GM23338 (cell line): ENCODE results near the gene RAB40C. TPM values are rescaled to one million over a fixed set of nuclear protein-coding genes. Genes with fewer than 3 reads are reported as not detected.

ENCODE experiments used
- ATAC-seq: fragments of 200-7000 bp; cut with Tn5 transposase; 3 replicates; pipeline ENCODE4 v1.9.1; 2020
- DNase-seq: peaks from one replicate; pipeline ENCODE4 v3.0.0-alpha.2; 2015; ENCODE audit warnings: low spot score
- H2AFZ ChIP-seq: fragments of 200-600 bp; sonication (generic); 2 replicates; pipeline ENCODE4 v1.8.0; 2016; ENCODE audit warnings: antibody characterized with exemption, mild to moderate bottlenecking, moderate library complexity
- H3F3A ChIP-seq: fragments of 200-600 bp; sonication (generic); replicated peaks from 2 replicates; pipeline ENCODE4 v1.8.0; 2017; ENCODE audit warnings: antibody characterized with exemption, mixed run types, low read depth
- H3K27ac ChIP-seq: fragments of 200-600 bp; sonication (generic); 2 replicates; pipeline ENCODE4 v1.6.1; 2016; ENCODE audit warnings: low read depth
- H3K27me3 ChIP-seq: fragments of 200-600 bp; sonication (generic); 2 replicates; pipeline ENCODE4 v1.8.0; 2016; ENCODE audit warnings: mild to moderate bottlenecking, mixed run types, moderate library complexity; ENCODE audit not compliant: insufficient read depth
- H3K36me3 ChIP-seq: fragments of 200-600 bp; sonication (generic); 2 replicates; pipeline ENCODE4 v1.8.0; 2016; ENCODE audit warnings: mild to moderate bottlenecking; ENCODE audit not compliant: insufficient read depth
- H3K4me1 ChIP-seq: fragments of 200-600 bp; sonication (generic); 2 replicates; pipeline ENCODE4 v1.8.0; 2016; ENCODE audit warnings: mild to moderate bottlenecking, moderate library complexity; ENCODE audit not compliant: insufficient read depth
- H3K4me2 ChIP-seq: fragments of 200-600 bp; sonication (generic); 2 replicates; pipeline ENCODE4 v1.7.1; 2017; ENCODE audit warnings: mixed run types
- H3K4me3 ChIP-seq: fragments of 200-600 bp; sonication (generic); 2 replicates; pipeline ENCODE4 v1.6.1; 2016; ENCODE audit warnings: mixed run types
- H3K79me2 ChIP-seq: fragments of 200-600 bp; sonication (generic); replicated peaks from 2 replicates; pipeline ENCODE4 v1.8.0; 2017; ENCODE audit warnings: mild to moderate bottlenecking; ENCODE audit not compliant: insufficient read depth
- H3K9me2 ChIP-seq: fragments of 200-600 bp; sonication (generic); 2 replicates; pipeline ENCODE4 v1.8.0; 2017; ENCODE audit not compliant: insufficient read depth
- H4K20me1 ChIP-seq: fragments of 200-600 bp; sonication (generic); replicated peaks from 2 replicates; pipeline ENCODE4 v1.8.0; 2017; ENCODE audit warnings: mild to moderate bottlenecking; ENCODE audit not compliant: insufficient read depth
- H3K27ac Mint-ChIP-seq: 2 replicates; pipeline ENCODE4 v1.8.0; 2020; ENCODE audit warnings: inconsistent platforms, mild to moderate bottlenecking, moderate library complexity, mixed read lengths
- H3K27me3 Mint-ChIP-seq: 3 replicates; pipeline ENCODE4 v1.8.0; 2022; ENCODE audit warnings: low read depth, mild to moderate bottlenecking, moderate library complexity, mixed read lengths, inconsistent platforms; ENCODE audit not compliant: insufficient read depth, poor library complexity
- H3K36me3 Mint-ChIP-seq: 3 replicates; pipeline ENCODE4 v1.8.0; 2021; ENCODE audit warnings: low read depth, mild to moderate bottlenecking, inconsistent platforms, moderate library complexity, mixed read lengths
- H3K4me1 Mint-ChIP-seq: 3 replicates; pipeline ENCODE4 v1.8.0; 2020; ENCODE audit warnings: mild to moderate bottlenecking, inconsistent platforms, mixed read lengths
- H3K4me3 Mint-ChIP-seq: 3 replicates; pipeline ENCODE4 v1.8.0; 2021; ENCODE audit warnings: moderate library complexity, mild to moderate bottlenecking, inconsistent platforms, mixed read lengths
- H3K9me3 Mint-ChIP-seq: 3 replicates; pipeline ENCODE4 v1.8.0; 2020; ENCODE audit warnings: moderate library complexity, mild to moderate bottlenecking, inconsistent platforms, mixed read lengths
- CREB1 ChIP-seq: fragments of 250-450 bp; sonication (Bioruptor Pico); IDR thresholded peaks from 2 replicates; pipeline ENCODE4 v1.5.0; 2020; ENCODE audit warnings: low read depth, mild to moderate bottlenecking, moderate library complexity
- CTCF ChIP-seq, 2 experiments: fragments of 200-600 bp in 1 of 2; sonication (generic) in 1 of 2; conservative IDR thresholded peaks; 2 replicates each; pipeline versions ENCODE4 v1.5.1 to v1.6.1; 2016 to 2017; ENCODE audit warnings: antibody characterized with exemption in 2 of 2, low read depth in 2 of 2, mild to moderate bottlenecking in 2 of 2, moderate library complexity in 1 of 2
- ETS1 ChIP-seq: IDR thresholded peaks from 2 replicates; pipeline ENCODE4 v1.6.1; 2016; ENCODE audit warnings: antibody characterized with exemption
- EZH2 ChIP-seq: fragments of 200-600 bp; sonication (generic); IDR thresholded peaks from one replicate; pipeline ENCODE4 v1.8.0; 2017; ENCODE audit warnings: antibody characterized with exemption, mild to moderate bottlenecking, low read depth; ENCODE audit not compliant: unreplicated experiment
- EZH2phosphoT487 ChIP-seq: fragments of 200-600 bp; sonication (generic); IDR thresholded peaks from one replicate; pipeline ENCODE4 v1.8.1; 2018; ENCODE audit warnings: antibody characterized with exemption; ENCODE audit not compliant: unreplicated experiment
- JUNB ChIP-seq: IDR thresholded peaks from one replicate; pipeline ENCODE4 v1.6.1; 2016; ENCODE audit warnings: antibody characterized with exemption; ENCODE audit not compliant: unreplicated experiment
- NANOG ChIP-seq: IDR thresholded peaks from 2 replicates; pipeline ENCODE4 v1.6.1; 2016; ENCODE audit warnings: antibody characterized with exemption, borderline replicate concordance
- POLR2AphosphoS5 ChIP-seq: IDR thresholded peaks from 2 replicates; pipeline ENCODE4 v1.6.1; 2016; ENCODE audit warnings: antibody characterized with exemption, low read depth
- REST ChIP-seq: IDR thresholded peaks from one replicate; pipeline ENCODE4 v1.6.1; 2018; ENCODE audit warnings: antibody characterized with exemption; ENCODE audit not compliant: unreplicated experiment
- STAT1 ChIP-seq: IDR thresholded peaks from one replicate; pipeline ENCODE4 v1.6.1; 2016; ENCODE audit warnings: antibody characterized with exemption; ENCODE audit not compliant: unreplicated experiment
- ZNF114 ChIP-seq: fragments of 250-450 bp; sonication (Bioruptor Pico); IDR thresholded peaks from 2 replicates; pipeline ENCODE4 v1.5.0; 2020; ENCODE audit warnings: mild to moderate bottlenecking, moderate library complexity
- ZNF331 ChIP-seq: fragments of 250-450 bp; sonication (Bioruptor Pico); IDR thresholded peaks from 2 replicates; pipeline ENCODE4 v1.5.0; 2020; ENCODE audit warnings: low read depth, mild to moderate bottlenecking, moderate library complexity
- ZNF462 ChIP-seq: fragments of 250-450 bp; sonication (Bioruptor Pico); IDR thresholded peaks from 2 replicates; pipeline ENCODE4 v1.5.0; 2020; ENCODE audit warnings: mild to moderate bottlenecking, moderate library complexity
- polyA plus RNA-seq: library from polyadenylated mRNA; unstranded; fragments of >200 nt; fragmentation: Nextera tagmentation; extraction: Ambion mirVana; gene quantifications from 2 replicates; pipeline ENCODE4 v1.2.1, GENCODE V29; 2016
- total RNA-seq: library from RNA; depleted of rRNA; stranded (reverse); fragments of >200 nt; shearing (Covaris generic); gene quantifications from 2 replicates; pipeline ENCODE4 v1.2.3, GENCODE V29; 2014

The RAB40C gene
- total and polyA plus RNA-seq, 2 experiments from 2014 or later, result 11.2 to 24.6 TPM

GRCh38 chr16:565419-566330 lies 24.2 kb upstream of the RAB40C start:
- no peaks in the 10 kb centered on the region for H3K9me3 Mint-ChIP-seq
- Histone ChIP-seq H3K27me3 (peaks cover 12% of the 10 kb centered on the region), H3K79me2 (peaks cover 7% of the 10 kb centered on the region), H3K4me2 (no peak overlapping the region), H3K27ac (no peak overlapping the region), H3K36me3 (no peaks in the 10 kb centered on the region), H3K4me3 (no peak overlapping the region), H4K20me1 (no peaks in the 10 kb centered on the region), H2AFZ (no peak overlapping the region), H3K4me1 (peaks cover 17% of the 10 kb centered on the region), H3K9me2 (no peaks in the 10 kb centered on the region), H3F3A (0 out of 2 replicates have a peak, but pooled peaks cover 11% of the 10 kb centered on the region)
- peaks cover 4% of the 10 kb centered on the region; the same call in 2 of the 3 replicates for H3K4me1 Mint-ChIP-seq
- no peak overlapping the region for H3K27ac Mint-ChIP-seq
- ATAC-seq (no peak), DNase-seq (no peak)
- TF ChIP-seq EZH2 (no peak), ETS1 (no peak), CREB1 (CRISPR knock-in tag) (no peak), JUNB (no peak), ZNF331 (no peak), ZNF462 (no peak), NANOG (no peak), POLR2AphosphoS5 (no peak), EZH2phosphoT487 (no peak), ZNF114 (CRISPR knock-in tag) (no peak), STAT1 (no peak), CTCF (conservative IDR thresholded peaks at IDR 0.05; ENCODE audit: low read depth in 2 of 2) (no peak), REST (no peak)
- no peaks in the 10 kb centered on the region for H3K36me3 Mint-ChIP-seq
- H3K4me3 Mint-ChIP-seq, result no peak overlapping the region
- H3K27me3 Mint-ChIP-seq, result peaks cover 6% of the 10 kb centered on the region
